LNCaP clone FGC (cell line): ENCODE measurements around the gene ATF7IP2.

Experiments
- DNase-seq: peaks from one replicate; pipeline ENCODE4 v3.0.0-alpha.2; 2011; ENCODE audit warnings: low read depth
- H3K4me3 ChIP-seq: 2 replicates; pipeline ENCODE4 v1.5.1; 2011; ENCODE audit warnings: mild to moderate bottlenecking, low read depth, low read length, control low read depth
- TF ChIP-seq, protein P1 (sequence below): IDR thresholded peaks from 2 replicates; pipeline ENCODE4 v1.5.1; 2012; ENCODE audit warnings: mild to moderate bottlenecking; ENCODE audit not compliant: control insufficient read depth, insufficient read depth; ENCODE audit errors: extremely low read depth

Gene ATF7IP2

DNA sequence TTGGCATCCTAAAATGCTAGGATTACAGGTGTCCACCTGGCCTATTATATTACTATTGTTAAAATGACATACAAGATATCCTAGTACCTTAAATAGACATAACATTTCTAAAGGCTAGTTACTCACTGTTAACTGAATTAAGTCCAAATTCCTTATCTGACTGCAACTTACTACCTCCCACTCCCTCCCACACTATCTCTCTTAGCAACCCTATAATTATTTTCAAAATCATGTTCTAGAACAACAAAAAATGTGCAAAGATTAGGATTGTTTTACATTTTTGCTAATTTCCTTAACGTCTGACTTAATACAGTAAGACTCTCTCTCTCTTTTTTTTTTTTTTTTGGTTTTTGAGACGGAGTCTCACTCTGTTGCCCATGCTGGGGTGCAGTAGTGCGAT is 2.2 kb upstream of the ATF7IP2 start:
- TF ChIP-seq, protein P1, sequence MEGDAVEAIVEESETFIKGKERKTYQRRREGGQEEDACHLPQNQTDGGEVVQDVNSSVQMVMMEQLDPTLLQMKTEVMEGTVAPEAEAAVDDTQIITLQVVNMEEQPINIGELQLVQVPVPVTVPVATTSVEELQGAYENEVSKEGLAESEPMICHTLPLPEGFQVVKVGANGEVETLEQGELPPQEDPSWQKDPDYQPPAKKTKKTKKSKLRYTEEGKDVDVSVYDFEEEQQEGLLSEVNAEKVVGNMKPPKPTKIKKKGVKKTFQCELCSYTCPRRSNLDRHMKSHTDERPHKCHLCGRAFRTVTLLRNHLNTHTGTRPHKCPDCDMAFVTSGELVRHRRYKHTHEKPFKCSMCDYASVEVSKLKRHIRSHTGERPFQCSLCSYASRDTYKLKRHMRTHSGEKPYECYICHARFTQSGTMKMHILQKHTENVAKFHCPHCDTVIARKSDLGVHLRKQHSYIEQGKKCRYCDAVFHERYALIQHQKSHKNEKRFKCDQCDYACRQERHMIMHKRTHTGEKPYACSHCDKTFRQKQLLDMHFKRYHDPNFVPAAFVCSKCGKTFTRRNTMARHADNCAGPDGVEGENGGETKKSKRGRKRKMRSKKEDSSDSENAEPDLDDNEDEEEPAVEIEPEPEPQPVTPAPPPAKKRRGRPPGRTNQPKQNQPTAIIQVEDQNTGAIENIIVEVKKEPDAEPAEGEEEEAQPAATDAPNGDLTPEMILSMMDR, result no peak
- DNase-seq, result no peak
- no peak overlapping the region for H3K4me3 ChIP-seq

DNA sequence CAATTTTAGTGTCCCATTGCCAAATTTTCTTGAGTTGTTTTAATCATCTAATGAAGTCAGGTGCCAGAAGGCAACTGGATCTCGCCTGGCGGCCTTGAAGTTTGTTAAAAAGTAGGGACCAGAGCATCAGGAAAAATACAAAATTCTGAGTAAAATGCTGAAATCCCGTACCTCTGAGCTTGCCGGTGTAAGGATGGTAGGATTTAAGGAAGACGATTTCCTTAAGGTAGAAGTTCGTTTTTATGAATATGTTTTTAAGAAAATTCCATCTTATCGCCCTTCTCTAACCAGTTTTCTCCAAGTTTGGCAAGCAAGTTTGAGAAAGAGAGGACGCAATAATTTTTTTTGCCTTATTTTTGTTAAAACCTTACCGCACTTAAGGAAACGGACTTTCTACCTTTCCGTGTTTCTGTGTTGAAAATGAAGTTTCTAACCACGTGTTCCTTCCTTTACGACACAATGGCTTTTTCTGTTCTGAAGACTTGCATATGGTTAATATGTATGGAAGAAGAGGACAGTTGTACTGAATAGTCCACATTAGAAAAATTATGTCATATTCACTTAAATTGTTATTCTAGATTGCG is 748 bp downstream of the ATF7IP2 start:
- TF ChIP-seq, protein P1, result no peak
- no peak for DNase-seq
- no peak overlapping the region for H3K4me3 ChIP-seq

DNA sequence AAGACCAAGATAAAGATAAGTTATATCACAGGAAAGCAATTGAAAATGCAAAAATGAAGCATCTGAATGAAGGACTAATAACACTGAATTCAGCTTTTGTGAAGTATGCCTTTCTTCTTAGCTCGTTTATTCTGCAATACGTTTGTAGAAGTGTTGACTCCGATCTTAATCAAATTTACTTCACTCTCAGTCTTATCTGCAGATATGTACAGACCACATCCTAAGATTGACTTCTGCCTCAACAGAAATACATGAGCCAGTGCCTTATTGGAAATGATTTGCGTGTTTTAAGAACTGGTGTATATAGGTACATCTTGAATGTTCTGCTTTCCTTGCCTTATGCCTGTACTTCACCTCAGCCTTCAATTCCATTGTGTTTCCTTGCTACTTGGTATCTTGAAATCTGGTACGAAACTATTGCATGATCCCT is 1.3 kb downstream of the ATF7IP2 start:
- no peak overlapping the region for H3K4me3 ChIP-seq
- TF ChIP-seq, protein P1, result no peak
- DNase-seq, result no peak

DNA sequence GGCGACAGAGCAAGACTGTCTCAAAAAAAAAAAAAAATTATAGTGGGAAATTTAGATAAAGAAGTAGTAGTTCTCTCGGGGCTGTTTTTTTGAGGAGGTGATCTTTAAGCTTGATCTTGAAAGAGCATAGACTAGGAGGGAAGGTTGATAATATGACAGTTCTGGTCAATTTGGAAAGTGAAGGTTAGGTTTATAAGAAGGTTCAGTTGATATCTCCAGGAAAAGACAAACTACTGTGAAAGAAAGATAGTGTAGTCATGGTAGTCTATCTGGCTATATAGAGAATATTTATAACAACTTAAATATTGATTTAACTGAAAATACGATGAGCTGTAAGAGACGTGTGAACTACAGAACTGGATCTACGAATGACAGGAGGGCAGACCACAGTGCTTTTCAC is 3.1 kb downstream of the ATF7IP2 start:
- no peak for DNase-seq
- H3K4me3 ChIP-seq, result no peak overlapping the region

DNA sequence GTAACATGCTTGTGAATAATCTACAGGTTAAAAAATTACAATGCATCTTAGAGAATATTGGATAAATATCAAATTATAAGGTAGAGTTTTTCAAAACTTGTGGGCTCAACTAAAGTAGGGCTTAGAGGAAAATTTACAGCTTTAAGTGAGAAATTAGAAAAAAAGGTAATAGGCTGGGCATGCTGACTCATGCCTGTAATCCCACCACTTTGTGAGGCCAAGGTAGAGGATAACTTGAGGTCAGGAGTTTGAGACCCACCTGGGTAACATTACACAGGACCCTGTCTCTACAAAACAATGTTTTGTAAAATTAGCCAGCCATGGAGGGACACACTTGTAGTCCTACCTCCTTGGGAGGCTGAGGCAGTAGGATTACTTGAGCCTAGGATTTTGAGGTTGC is 4.5 kb downstream of the ATF7IP2 start:
- DNase-seq, result no peak
- no peak overlapping the region for H3K4me3 ChIP-seq
- TF ChIP-seq, protein P1, result no peak

More for the DNA sequence above, 3.1 kb downstream of the ATF7IP2 start:
- TF ChIP-seq, protein P1, result no peak

DNA sequence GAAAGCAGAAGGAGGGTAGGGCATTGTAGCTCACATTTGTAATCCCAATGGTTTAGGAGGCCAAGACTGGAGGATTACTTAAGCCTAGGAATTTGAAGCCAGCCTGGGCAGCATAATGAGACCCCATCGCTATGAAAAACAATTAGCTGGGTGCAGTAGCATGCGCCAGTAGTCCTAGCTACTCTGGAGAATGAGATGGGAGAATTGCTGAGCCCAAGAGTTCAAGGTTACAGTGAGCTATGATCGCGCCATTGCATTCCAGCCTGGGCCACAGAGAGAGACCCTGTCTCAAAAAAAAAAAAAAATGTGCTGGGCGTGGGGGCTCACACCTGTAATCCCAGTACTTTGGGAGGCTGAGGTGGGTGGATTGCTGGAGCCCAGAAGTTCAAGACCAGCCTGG is 5.0 kb downstream of the ATF7IP2 start:
- no peak for DNase-seq
- no peak overlapping the region for H3K4me3 ChIP-seq
- TF ChIP-seq, protein P1, result no peak

DNA sequence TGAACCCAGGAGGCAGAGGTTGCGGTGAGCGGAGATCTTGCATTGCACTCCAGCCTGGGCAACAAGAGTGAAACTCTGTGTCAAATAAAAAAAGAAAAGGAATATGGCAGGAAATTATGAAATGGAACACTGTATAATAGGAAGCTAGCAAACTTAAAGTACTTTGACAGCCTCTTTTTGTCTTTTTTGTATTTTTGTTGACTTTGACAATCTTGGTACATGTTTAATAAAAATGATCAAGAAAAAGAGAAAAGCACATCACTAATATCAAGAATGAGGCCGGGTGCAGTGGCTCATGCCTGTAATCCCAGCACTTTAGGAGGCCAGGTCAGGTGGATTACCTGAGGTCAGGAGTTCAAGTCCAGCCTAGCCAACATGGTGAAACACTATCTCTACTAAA is 5.5 kb downstream of the ATF7IP2 start:
- TF ChIP-seq, protein P1, result no peak
- no peak overlapping the region for H3K4me3 ChIP-seq
- DNase-seq, result no peak
